Lower leg skin (tissue), 3 donors: ENCODE measurements around the gene PMEPA1.

ENCODE experiments used
- CTCF ChIP-seq, 3 donors: fragments of 450-650 bp; IDR thresholded peaks; one replicate each; pipeline ENCODE4 v1.5.1; 2016; ENCODE audit warnings: antibody characterized with exemption in 3 of 3, mild to moderate bottlenecking in 3 of 3, moderate library complexity in 2 of 3
- POLR2A ChIP-seq, 2 donors: fragments of 450-650 bp; IDR thresholded peaks; one replicate each; pipeline ENCODE4 v1.6.1; 2016 to 2017; ENCODE audit warnings: antibody characterized with exemption in 2 of 2, mild to moderate bottlenecking in 1 of 2, moderate library complexity in 1 of 2

GRCh38 chr20:57708694-57709673 lies 831 bp downstream of the PMEPA1 start:
- no peak for TF ChIP-seq POLR2A (IDR thresholded peaks at IDR 0.05)
- no peak for TF ChIP-seq CTCF (IDR thresholded peaks at IDR 0.05)
